Astrocyte (in vitro differentiated cells and primary cell): ENCODE data around the gene FILIP1L. TPM values are rescaled to one million over a fixed set of nuclear protein-coding genes. Genes with fewer than 3 reads are reported as not detected.
A peak's percentile ranks its signal among the peaks of the same experiment; 100 is the strongest.

Source experiments
- DNase-seq: peaks from one replicate; pipeline ENCODE4 v3.0.0-alpha.2; 2010; ENCODE audit warnings: low read depth
- FAIRE-seq: peaks from 2 replicates; lab custom pipeline; 2011; peaks lifted over from hg19 to GRCh38; lab: Jason Lieb, UNC
- H2AFZ ChIP-seq: 2 replicates; pipeline ENCODE4 v1.6.0; 2012; ENCODE audit warnings: low read depth, low read length, inconsistent platforms
- H3K27ac ChIP-seq: 2 replicates; pipeline ENCODE4 v1.5.1; 2011; ENCODE audit warnings: low read depth, low read length, inconsistent platforms
- H3K27me3 ChIP-seq: 2 replicates; pipeline ENCODE4 v1.6.0; 2011; ENCODE audit warnings: low read length, inconsistent platforms; ENCODE audit not compliant: insufficient read depth
- H3K36me3 ChIP-seq: 2 replicates; pipeline ENCODE4 v1.5.1; 2011; ENCODE audit warnings: low read length, inconsistent platforms; ENCODE audit not compliant: insufficient read depth
- H3K4me1 ChIP-seq: 2 replicates; pipeline ENCODE4 v1.5.1; 2011; ENCODE audit warnings: low read length, inconsistent platforms; ENCODE audit not compliant: insufficient read depth
- H3K4me2 ChIP-seq: 2 replicates; pipeline ENCODE4 v1.6.0; 2012; ENCODE audit warnings: low read length, inconsistent platforms
- H3K4me3 ChIP-seq: 2 replicates; pipeline ENCODE4 v1.5.1; 2011; ENCODE audit warnings: low read depth, mild to moderate bottlenecking, low read length, inconsistent platforms; ENCODE audit not compliant: insufficient read depth
- H3K79me2 ChIP-seq: 2 replicates; pipeline ENCODE4 v1.6.0; 2012; ENCODE audit warnings: mild to moderate bottlenecking, low read length, inconsistent platforms; ENCODE audit not compliant: insufficient read depth
- H3K9ac ChIP-seq: 2 replicates; pipeline ENCODE4 v1.6.0; 2012; ENCODE audit warnings: mild to moderate bottlenecking, low read length, inconsistent platforms
- H3K9me3 ChIP-seq: 2 replicates; pipeline ENCODE4 v1.5.1; 2012; ENCODE audit warnings: low read depth, mild to moderate bottlenecking, low read length, inconsistent platforms; ENCODE audit not compliant: insufficient read depth
- H4K20me1 ChIP-seq: 2 replicates; pipeline ENCODE4 v1.6.0; 2012; ENCODE audit warnings: low read length, inconsistent platforms; ENCODE audit not compliant: insufficient read depth
- H3K27ac Mint-ChIP-seq: one replicate; pipeline ENCODE4 v1.8.0; 2021; ENCODE audit warnings: mild to moderate bottlenecking, mixed read lengths; ENCODE audit not compliant: unreplicated experiment
- H3K27me3 Mint-ChIP-seq: one replicate; pipeline ENCODE4 v1.8.0; 2021; ENCODE audit warnings: low read depth, mixed read lengths; ENCODE audit not compliant: unreplicated experiment
- H3K36me3 Mint-ChIP-seq: one replicate; pipeline ENCODE4 v1.8.0; 2021; ENCODE audit warnings: low read depth, mixed read lengths; ENCODE audit not compliant: unreplicated experiment
- H3K4me1 Mint-ChIP-seq: one replicate; pipeline ENCODE4 v1.8.0; 2021; ENCODE audit warnings: low read depth, mixed read lengths; ENCODE audit not compliant: unreplicated experiment
- H3K4me3 Mint-ChIP-seq: one replicate; pipeline ENCODE4 v1.8.0; 2021; ENCODE audit warnings: mild to moderate bottlenecking, moderate library complexity, mixed read lengths; ENCODE audit not compliant: unreplicated experiment
- H3K9me3 Mint-ChIP-seq: one replicate; pipeline ENCODE4 v1.8.0; 2021; ENCODE audit warnings: mild to moderate bottlenecking, mixed read lengths; ENCODE audit not compliant: unreplicated experiment
- CTCF ChIP-seq: IDR thresholded peaks from 2 replicates; pipeline ENCODE4 v1.5.1; 2011; ENCODE audit warnings: low read depth, mild to moderate bottlenecking, inconsistent platforms, low read length, moderate library complexity; ENCODE audit not compliant: insufficient read depth
- EZH2 ChIP-seq: IDR thresholded peaks from 2 replicates; pipeline ENCODE4 v1.6.1; 2012; ENCODE audit warnings: mild to moderate bottlenecking, low read length, inconsistent platforms; ENCODE audit not compliant: insufficient read depth
- total RNA-seq: library from RNA; stranded (reverse); gene quantifications from 2 replicates; pipeline ENCODE4 v1.2.1, GENCODE V29; 2021

Gene FILIP1L
- total RNA-seq, 1 donor from 2014 or later: 209 TPM

GRCh38 chr3:100079328-100079727 lies 35.0 kb downstream of the FILIP1L start:
- Histone ChIP-seq H3K4me2 (no peak overlapping the region), H3K4me3 (no peak overlapping the region), H3K9ac (no peak overlapping the region), H3K79me2 (no peaks in the 10 kb centered on the region), H3K27me3 (no peaks in the 10 kb centered on the region), H2AFZ (no peak overlapping the region), H3K9me3 (no peaks in the 10 kb centered on the region), H3K4me1 (peaks cover 8% of the 10 kb centered on the region), H3K36me3 (no peaks in the 10 kb centered on the region), H3K27ac (no peak overlapping the region), H4K20me1 (no peaks in the 10 kb centered on the region)
- H3K27ac Mint-ChIP-seq: no peak overlapping the region
- H3K36me3 Mint-ChIP-seq: no peaks in the 10 kb centered on the region
- DNase-seq (no peak), FAIRE-seq (no peak)
- peaks cover 47% of the 10 kb centered on the region for H3K4me1 Mint-ChIP-seq
- H3K4me3 Mint-ChIP-seq: no peak overlapping the region
- H3K9me3 Mint-ChIP-seq: no peaks in the 10 kb centered on the region
- no peaks in the 10 kb centered on the region for H3K27me3 Mint-ChIP-seq
- TF ChIP-seq CTCF: no peak
- TF ChIP-seq EZH2: no peak

GRCh38 chr3:100076731-100077529 lies 37.4 kb downstream of the FILIP1L start:
- FAIRE-seq: no peak
- no peaks in the 10 kb centered on the region for H3K36me3 Mint-ChIP-seq
- no peaks in the 10 kb centered on the region for H3K9me3 Mint-ChIP-seq
- TF ChIP-seq EZH2: no peak
- no peak for TF ChIP-seq CTCF
- Histone ChIP-seq H3K27ac (no peak overlapping the region), H3K4me3 (no peak overlapping the region), H3K4me1 (peaks cover 20% of the 10 kb centered on the region), H2AFZ (no peak overlapping the region), H3K79me2 (no peaks in the 10 kb centered on the region), H4K20me1 (no peaks in the 10 kb centered on the region), H3K36me3 (no peaks in the 10 kb centered on the region), H3K27me3 (no peaks in the 10 kb centered on the region), H3K4me2 (no peak overlapping the region), H3K9ac (no peak overlapping the region), H3K9me3 (no peaks in the 10 kb centered on the region)
- no peaks in the 10 kb centered on the region for H3K27me3 Mint-ChIP-seq
- peaks cover 51% of the 10 kb centered on the region for H3K4me1 Mint-ChIP-seq
- no peak for DNase-seq
- no peak overlapping the region for H3K4me3 Mint-ChIP-seq
- H3K27ac Mint-ChIP-seq: peak overlapping the region; percentile 64
